ENCODE data around the gene ABLIM2. TPM values are rescaled to one million over a fixed set of nuclear protein-coding genes. Genes with fewer than 3 reads are reported as not detected.

The ABLIM2 gene
- polyA plus RNA-seq, 1 donor from 2014 or later = 14.9 TPM

DNA sequence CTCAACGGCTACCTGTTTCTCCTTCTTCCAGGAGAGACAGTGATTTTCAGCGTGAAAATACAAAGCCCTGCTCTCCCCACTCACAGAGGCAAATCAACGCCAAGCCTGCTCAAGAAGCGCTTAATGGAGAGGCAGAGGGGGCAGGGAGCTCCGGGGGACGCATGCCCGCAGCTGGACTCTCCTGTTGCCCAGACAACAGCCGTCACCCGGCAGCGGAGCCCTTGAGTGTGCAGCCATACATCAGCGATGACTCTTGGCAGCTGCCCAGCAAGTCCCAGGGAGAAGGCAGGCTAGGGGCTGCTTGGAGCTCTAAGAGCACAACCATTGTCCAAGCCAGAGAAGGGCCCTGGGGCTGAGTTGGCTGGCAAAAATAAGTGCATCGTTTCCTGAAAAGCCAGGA is 148.0 kb downstream of the ABLIM2 start (continued):
- no peak for TF ChIP-seq CTCF (IDR thresholded peaks at IDR 0.05; ENCODE audit: poor library complexity, severe bottlenecking)

DNA sequence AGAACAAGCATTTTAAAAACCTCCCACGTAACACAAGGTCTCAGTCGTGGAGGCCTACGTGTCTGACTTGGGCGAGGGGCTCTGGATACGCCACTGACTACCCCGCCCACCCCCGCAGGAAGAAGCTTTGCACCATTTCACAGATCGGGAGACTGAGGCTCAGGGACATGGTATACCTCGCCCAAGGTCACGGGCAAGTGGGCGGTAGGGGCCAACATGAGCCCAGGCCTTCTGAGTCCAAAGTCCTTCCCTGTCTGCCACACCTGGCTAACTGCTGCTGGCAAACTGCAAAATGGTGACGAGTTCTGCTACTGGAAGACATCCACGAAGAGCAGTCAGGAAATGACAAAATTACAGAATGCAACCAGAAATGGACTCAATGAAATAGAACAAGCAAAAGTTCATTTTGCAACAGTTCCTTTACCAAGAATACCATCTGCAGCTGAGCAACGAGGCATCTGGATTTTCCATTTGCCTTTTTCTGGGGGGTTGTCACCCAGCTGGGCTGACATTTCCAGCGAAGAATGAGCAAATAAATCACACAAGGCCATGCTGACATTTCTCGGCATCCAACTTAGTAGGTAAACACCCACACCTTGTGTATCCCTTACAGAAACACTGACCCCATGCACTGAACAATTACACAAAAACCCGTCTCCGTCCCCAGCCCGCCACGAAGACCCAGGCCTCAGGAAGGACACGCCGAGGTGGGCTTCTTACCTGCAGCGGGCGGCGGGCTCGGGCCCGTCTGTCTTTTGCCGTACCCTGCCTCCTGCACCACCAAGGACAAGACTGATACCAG is 148.7 kb downstream of the ABLIM2 start:
- peak overlapping the region; percentile 38 for H3K4me2 ChIP-seq (ENCODE audit: low read length)
- H2AFZ ChIP-seq (ENCODE audit: low read depth, low read length) = no peak overlapping the region
- H4K20me1 ChIP-seq (ENCODE audit: insufficient read depth) = no peaks in the 10 kb centered on the region
- H3K9ac ChIP-seq (ENCODE audit: low read length) = peak overlapping the region; percentile 65
- TF ChIP-seq EP300 (conservative IDR thresholded peaks at IDR 0.05; ENCODE audit: poor library complexity, severe bottlenecking) (no peak), SMC3 (conservative IDR thresholded peaks at IDR 0.05; ENCODE audit: poor library complexity) (no peak), RAD21 (conservative IDR thresholded peaks at IDR 0.05) (no peak), POLR2AphosphoS5 (IDR thresholded peaks at IDR 0.05) (no peak), MXI1 (conservative IDR thresholded peaks at IDR 0.05; ENCODE audit: poor library complexity, severe bottlenecking) (no peak), EZH2 (IDR thresholded peaks at IDR 0.05; ENCODE audit: borderline replicate concordance, insufficient read depth, low read length, poor library complexity, severe bottlenecking) (no peak), CTCF (IDR thresholded peaks at IDR 0.05; ENCODE audit: poor library complexity, severe bottlenecking) (no peak), REST (IDR thresholded peaks at IDR 0.05; ENCODE audit: borderline replicate concordance) (no peak), TAF1 (IDR thresholded peaks at IDR 0.05; ENCODE audit: low read depth) (no peak)
- H3K79me2 ChIP-seq (replicated peaks; ENCODE audit: insufficient read depth, low read length) = no peaks in the 10 kb centered on the region
- no peaks in the 10 kb centered on the region for H3F3A ChIP-seq (ENCODE audit: insufficient read depth, low read length, poor library complexity, severe bottlenecking)
- H3K4me3 ChIP-seq (ENCODE audit: low read length) = peak overlapping the region; percentile 55
- no peaks in the 10 kb centered on the region for H3K9me2 ChIP-seq (ENCODE audit: insufficient read depth, low read length)
- no peaks in the 10 kb centered on the region for H3K27me3 ChIP-seq (ENCODE audit: insufficient read depth, low read depth, low read length)
- H3K27ac ChIP-seq (ENCODE audit: low read length) = peak overlapping the region; percentile 89
- no peaks in the 10 kb centered on the region for H3K36me3 ChIP-seq (ENCODE audit: insufficient read depth, low read length)
- H3K9me3 ChIP-seq (ENCODE audit: low read length) = no peaks in the 10 kb centered on the region

Data from neural cell (in vitro differentiated cells).